B cell (primary cell): ENCODE results near the gene PGAP3. TPM values are rescaled to one million over a fixed set of nuclear protein-coding genes. Genes with fewer than 3 reads are reported as not detected.

Experiments used
- ATAC-seq: fragments of 200-7000 bp; cut with Tn5 transposase; one replicate; pipeline ENCODE4 v1.10.0; 2021; ENCODE audit warnings: low read depth, mild to moderate bottlenecking, moderate number of reproducible peaks, moderate library complexity
- CTCF ChIA-PET: fragments of 350-600 bp; sonication (Branson Sonifier 250); formaldehyde crosslinking; loops from one replicate; lab custom pipeline; 2021; ENCODE audit warnings: antibody characterized with exemption, inconsistent platforms; lab: Charles Lee
- POLR2A ChIA-PET: fragments of 350-600 bp; sonication (Branson Sonifier 250); formaldehyde crosslinking; loops from one replicate; lab custom pipeline; 2021; ENCODE audit warnings: antibody characterized with exemption; lab: Charles Lee
- DNase-seq: peaks from one replicate; pipeline ENCODE4 v3.0.0; 2013
- H2AFZ ChIP-seq: 2 replicates; pipeline ENCODE4 v1.6.1; 2012; ENCODE audit warnings: mild to moderate bottlenecking, low read depth, low read length; ENCODE audit not compliant: insufficient read depth, poor library complexity, severe bottlenecking
- H3K27ac ChIP-seq, 2 donors: 1 replicate in 1 of 2; 2 replicates in 1 of 2; pipeline ENCODE4 v1.5.1; 2012 to 2013; ENCODE audit warnings: low read length in 2 of 2, mild to moderate bottlenecking in 2 of 2, moderate library complexity in 1 of 2
- H3K27me3 ChIP-seq, 4 experiments: fragments of 200-600 bp in 1 of 4; sonication (generic) in 1 of 4; replicated peaks in 1 of 4; 1 replicate in 2 of 4; 2 replicates in 2 of 4; pipeline versions ENCODE4 v1.6.1 to v1.7.0; 2013 to 2016; ENCODE audit warnings: low read length in 3 of 4, mild to moderate bottlenecking in 2 of 4, mixed read lengths in 1 of 4, moderate library complexity in 1 of 4; ENCODE audit not compliant: insufficient read depth in 4 of 4, control insufficient read depth in 3 of 4; ENCODE audit errors: control extremely low read depth in 1 of 4
- H3K36me3 ChIP-seq, 2 experiments: replicated peaks in 1 of 2; 1 replicate in 1 of 2; 2 replicates in 1 of 2; pipeline versions ENCODE4 v1.6.1 to v1.7.1; 2013; ENCODE audit warnings: low read length in 1 of 2; ENCODE audit not compliant: insufficient read depth in 2 of 2, control insufficient read depth in 1 of 2; ENCODE audit errors: control extremely low read depth in 1 of 2, extremely low read depth in 1 of 2
- H3K4me1 ChIP-seq, 2 donors: fragments of 200-600 bp in 1 of 2; sonication (generic) in 1 of 2; 1 replicate in 1 of 2; 2 replicates in 1 of 2; pipeline versions ENCODE4 v1.5.1 to v1.6.1; 2013 to 2017; ENCODE audit warnings: low read length in 2 of 2; ENCODE audit not compliant: control insufficient read depth in 2 of 2, insufficient read depth in 2 of 2
- H3K4me2 ChIP-seq: replicated peaks from 2 replicates; pipeline ENCODE3; 2012; ENCODE audit warnings: mild to moderate bottlenecking, low read depth, low read length; ENCODE audit not compliant: poor library complexity, severe bottlenecking
- H3K4me3 ChIP-seq, 5 experiments: fragments of 200-600 bp in 1 of 5; sonication (generic) in 1 of 5; 1 replicate in 3 of 5; 2 replicates in 2 of 5; pipeline versions ENCODE4 v1.5.1 to v1.7.0; 2011 to 2016; ENCODE audit warnings: low read length in 4 of 5, mild to moderate bottlenecking in 4 of 5, low read depth in 2 of 5, control low read depth in 1 of 5, moderate library complexity in 1 of 5; ENCODE audit not compliant: insufficient read depth in 1 of 5; ENCODE audit errors: control extremely low read depth in 1 of 5, extremely low read depth in 1 of 5
- H3K79me2 ChIP-seq: fragments of 200-600 bp; sonication (generic); one replicate; pipeline ENCODE4 v1.6.0; 2016; ENCODE audit warnings: low read length; ENCODE audit not compliant: control insufficient read depth, insufficient read depth
- H3K9ac ChIP-seq: fragments of 200-600 bp; sonication (generic); 2 replicates; pipeline ENCODE4 v1.6.1; 2017; ENCODE audit warnings: mild to moderate bottlenecking, low read length, moderate library complexity
- H3K9me3 ChIP-seq, 3 donors: one replicate each; pipeline versions ENCODE4 v1.6.1 to v1.7.1; 2013; ENCODE audit warnings: low read length in 2 of 3; ENCODE audit not compliant: control insufficient read depth in 2 of 3, insufficient read depth in 1 of 3; ENCODE audit errors: control extremely low read depth in 1 of 3
- H4K20me1 ChIP-seq: 2 replicates; pipeline ENCODE4 v1.6.0; 2012; ENCODE audit warnings: mild to moderate bottlenecking, low read length; ENCODE audit not compliant: insufficient read depth, control insufficient read depth, poor library complexity, severe bottlenecking
- H3K27ac Mint-ChIP-seq: one replicate; pipeline ENCODE4 v1.8.0; 2021; ENCODE audit warnings: mixed read lengths
- H3K27me3 Mint-ChIP-seq: one replicate; pipeline ENCODE4 v1.8.0; 2021; ENCODE audit warnings: mixed read lengths
- H3K4me1 Mint-ChIP-seq: one replicate; pipeline ENCODE4 v1.8.0; 2021; ENCODE audit warnings: mixed read lengths
- H3K4me3 Mint-ChIP-seq: one replicate; pipeline ENCODE4 v1.8.0; 2021; ENCODE audit warnings: mixed read lengths
- H3K9me3 Mint-ChIP-seq: one replicate; pipeline ENCODE4 v1.8.0; 2022; ENCODE audit warnings: mixed read lengths; ENCODE audit not compliant: insufficient read depth
- EZH2 ChIP-seq: IDR thresholded peaks from 2 replicates; pipeline ENCODE4 v1.6.1; 2012; ENCODE audit warnings: borderline replicate concordance, low read depth, mild to moderate bottlenecking, moderate library complexity, low read length; ENCODE audit not compliant: insufficient read depth, poor library complexity, severe bottlenecking
- WGBS: methylation state at CpG from one replicate; pipeline ENCODE4 v1.1.5; 2013; ENCODE audit warnings: missing lambda C conversion rate; ENCODE audit not compliant: insufficient coverage; 5-methylcytosine and 5-hydroxymethylcytosine counted together
- intact Hi-C: fragments of 100-400 bp; cut with micrococcal nuclease; formaldehyde crosslinking; loops from one replicate; pipeline ENCODE4 v1.10.0; 2022
- polyA minus RNA-seq: library from RNA; depleted of rRNA, polyadenylated mRNA; stranded (reverse); fragments of >200 nt; gene quantifications from 2 replicates; pipeline ENCODE4 v1.2.3, GENCODE V29; 2012
- polyA plus RNA-seq: library from polyadenylated mRNA; depleted of rRNA; stranded (reverse); fragments of >200 nt; gene quantifications from 2 replicates; pipeline ENCODE4 v1.2.3, GENCODE V29; 2012
- total RNA-seq, 2 donors: library from RNA; stranded (reverse); fragments of 120-200 nt in 1 of 2; gene quantifications; 1 replicate in 1 of 2; 2 replicates in 1 of 2; pipeline versions ENCODE4 v1.2.3 to v1.2.4, GENCODE V29; 2013 to 2022
- TF ChIP-seq, protein P1 (sequence below): fragments of 200-600 bp; IDR thresholded peaks from one replicate; pipeline ENCODE4 v1.8.0; 2022; ENCODE audit warnings: antibody characterized with exemption, mild to moderate bottlenecking

Gene PGAP3, protein sequence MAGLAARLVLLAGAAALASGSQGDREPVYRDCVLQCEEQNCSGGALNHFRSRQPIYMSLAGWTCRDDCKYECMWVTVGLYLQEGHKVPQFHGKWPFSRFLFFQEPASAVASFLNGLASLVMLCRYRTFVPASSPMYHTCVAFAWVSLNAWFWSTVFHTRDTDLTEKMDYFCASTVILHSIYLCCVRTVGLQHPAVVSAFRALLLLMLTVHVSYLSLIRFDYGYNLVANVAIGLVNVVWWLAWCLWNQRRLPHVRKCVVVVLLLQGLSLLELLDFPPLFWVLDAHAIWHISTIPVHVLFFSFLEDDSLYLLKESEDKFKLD
- total RNA-seq (34.3 and 36.9 TPM in 2 replicates), polyA plus RNA-seq (27.4 and 38.1 TPM in 2 replicates), polyA minus RNA-seq (14.7 and 16.1 TPM in 2 replicates)
- 16.5 TPM for total RNA-seq (2013)

DNA sequence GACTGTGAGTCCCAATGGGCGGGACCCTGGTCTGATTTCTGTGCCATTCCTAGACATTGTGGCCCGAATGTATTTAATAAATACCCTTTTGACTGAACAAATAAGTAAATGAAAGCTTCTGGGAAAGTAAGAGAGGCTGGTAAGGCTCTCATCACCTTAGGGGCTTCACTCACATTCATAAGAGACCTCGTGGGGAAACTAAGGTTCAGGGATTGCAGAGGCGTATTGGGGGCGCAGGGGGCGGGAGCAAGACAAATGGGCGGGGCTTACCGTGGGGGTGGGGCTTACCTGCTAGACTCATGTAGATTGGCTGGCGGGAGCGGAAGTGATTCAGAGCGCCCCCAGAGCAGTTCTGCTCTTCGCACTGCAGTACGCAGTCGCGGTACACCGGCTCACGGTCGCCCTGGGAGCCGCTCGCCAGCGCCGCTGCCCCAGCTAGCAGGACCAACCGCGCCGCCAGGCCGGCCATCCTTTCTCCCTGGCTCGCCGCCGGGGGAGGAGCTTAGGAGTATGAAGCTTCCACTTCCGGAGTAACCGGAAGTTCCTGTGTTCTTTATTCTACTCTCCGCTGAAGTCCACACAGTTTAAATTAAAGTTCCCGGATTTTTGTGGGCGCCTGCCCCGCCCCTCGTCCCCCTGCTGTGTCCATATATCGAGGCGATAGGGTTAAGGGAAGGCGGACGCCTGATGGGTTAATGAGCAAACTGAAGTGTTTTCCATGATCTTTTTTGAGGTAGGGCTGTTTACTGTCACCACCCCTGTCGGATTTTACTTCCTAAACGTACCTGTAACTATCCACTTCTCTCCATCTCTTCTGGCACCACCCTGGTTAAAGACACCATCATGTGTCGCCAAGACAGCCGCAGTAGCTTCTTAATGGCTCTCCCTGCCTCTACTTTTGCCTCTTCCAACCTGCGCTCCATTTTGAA, at the start of gene PGAP3:
Gene PGAP3 (minus strand): TSS at position 512 of the 929 bp plus-strand sequence. CDS start 43 bp downstream, at position 469.
- Histone ChIP-seq H3K4me3 (peak within 1 kb of the TSS; percentile 65 to 92 (median 75)), H3K4me2 (peak within 1 kb of the TSS; percentile 77), H3K36me3 (peaks cover 0 to 16% of the 10 kb centered on the region in 2 experiments), H3K4me1 (peaks cover 15 to 18% of the 10 kb centered on the region in 2 donors), H3K79me2 (no peaks in the 10 kb centered on the region), H3K27ac (peak within 1 kb of the TSS; percentile 70 to 87), H3K9me3 (no peaks in the 10 kb centered on the region), H3K27me3 (no peaks in the 10 kb centered on the region), H4K20me1 (no peaks in the 10 kb centered on the region), H2AFZ (peak within 1 kb of the TSS; percentile 97), H3K9ac (peak within 1 kb of the TSS; percentile 74)
- intact Hi-C loops: loop anchor here (1.0 to 5.0 kb wide), 7 partner anchors 9 to 265 kb away; partner anchors contain the start of genes CDK12, MIEN1, PNMT and STARD3
- WGBS: under 1% methylated on average over 32 of the region's 45 CpGs
- peaks cover 21% of the 10 kb centered on the region for H3K4me1 Mint-ChIP-seq
- peak; percentile 94 for DNase-seq
- TF ChIP-seq EZH2: no peak
- TF ChIP-seq, protein P1, sequence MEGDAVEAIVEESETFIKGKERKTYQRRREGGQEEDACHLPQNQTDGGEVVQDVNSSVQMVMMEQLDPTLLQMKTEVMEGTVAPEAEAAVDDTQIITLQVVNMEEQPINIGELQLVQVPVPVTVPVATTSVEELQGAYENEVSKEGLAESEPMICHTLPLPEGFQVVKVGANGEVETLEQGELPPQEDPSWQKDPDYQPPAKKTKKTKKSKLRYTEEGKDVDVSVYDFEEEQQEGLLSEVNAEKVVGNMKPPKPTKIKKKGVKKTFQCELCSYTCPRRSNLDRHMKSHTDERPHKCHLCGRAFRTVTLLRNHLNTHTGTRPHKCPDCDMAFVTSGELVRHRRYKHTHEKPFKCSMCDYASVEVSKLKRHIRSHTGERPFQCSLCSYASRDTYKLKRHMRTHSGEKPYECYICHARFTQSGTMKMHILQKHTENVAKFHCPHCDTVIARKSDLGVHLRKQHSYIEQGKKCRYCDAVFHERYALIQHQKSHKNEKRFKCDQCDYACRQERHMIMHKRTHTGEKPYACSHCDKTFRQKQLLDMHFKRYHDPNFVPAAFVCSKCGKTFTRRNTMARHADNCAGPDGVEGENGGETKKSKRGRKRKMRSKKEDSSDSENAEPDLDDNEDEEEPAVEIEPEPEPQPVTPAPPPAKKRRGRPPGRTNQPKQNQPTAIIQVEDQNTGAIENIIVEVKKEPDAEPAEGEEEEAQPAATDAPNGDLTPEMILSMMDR: no peak
- POLR2A ChIA-PET: interaction anchor here (0.7 to 2.0 kb wide), 7 partner anchors 9 to 293 kb away, joined by 3 to 14 read pairs (median 4); partner anchors contain the start of genes LRRC3C, ORMDL3 and PSMD3
- no peaks in the 10 kb centered on the region for H3K9me3 Mint-ChIP-seq
- H3K27me3 Mint-ChIP-seq: no peaks in the 10 kb centered on the region
- H3K4me3 Mint-ChIP-seq: peak within 1 kb of the TSS; percentile 99
- peak; percentile 94 for ATAC-seq
- CTCF ChIA-PET: interaction anchor here (0.6 to 3.3 kb wide), 11 partner anchors 9 to 293 kb away, joined by 3 to 15 read pairs (median 4); partner anchors contain the start of genes PNMT and PSMD3
- peak within 1 kb of the TSS; percentile 98 for H3K27ac Mint-ChIP-seq
